Measurements from ENCODE around the gene CAMTA1. TPM values are rescaled to one million over a fixed set of nuclear protein-coding genes. Genes with fewer than 3 reads are reported as not detected.

The CAMTA1 gene
- polyA plus RNA-seq, 1 of the 3 experiments (the other 2 are of a cell fraction), result 63.1 TPM

DNA sequence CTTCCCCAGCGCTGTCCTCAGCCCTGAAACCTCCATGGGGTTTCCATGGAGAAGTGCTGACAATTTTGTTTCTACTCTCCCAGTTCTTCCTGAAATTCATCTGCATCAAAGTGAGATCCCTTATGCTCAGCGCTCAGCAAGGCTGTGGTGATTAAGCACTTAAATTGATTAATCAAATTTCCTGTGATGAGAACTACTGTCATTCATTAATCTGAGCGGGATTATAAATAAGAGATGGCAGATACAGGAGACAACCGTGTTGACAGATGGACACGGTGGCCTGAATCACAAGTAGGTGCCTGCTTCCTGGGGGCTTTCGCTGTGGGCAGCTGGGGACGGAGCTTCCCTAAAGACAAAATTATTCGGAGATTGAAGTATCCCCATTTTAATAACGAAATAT is 656.8 kb downstream of the CAMTA1 start (continued):
- TF ChIP-seq, protein P1, sequence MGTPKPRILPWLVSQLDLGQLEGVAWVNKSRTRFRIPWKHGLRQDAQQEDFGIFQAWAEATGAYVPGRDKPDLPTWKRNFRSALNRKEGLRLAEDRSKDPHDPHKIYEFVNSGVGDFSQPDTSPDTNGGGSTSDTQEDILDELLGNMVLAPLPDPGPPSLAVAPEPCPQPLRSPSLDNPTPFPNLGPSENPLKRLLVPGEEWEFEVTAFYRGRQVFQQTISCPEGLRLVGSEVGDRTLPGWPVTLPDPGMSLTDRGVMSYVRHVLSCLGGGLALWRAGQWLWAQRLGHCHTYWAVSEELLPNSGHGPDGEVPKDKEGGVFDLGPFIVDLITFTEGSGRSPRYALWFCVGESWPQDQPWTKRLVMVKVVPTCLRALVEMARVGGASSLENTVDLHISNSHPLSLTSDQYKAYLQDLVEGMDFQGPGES (IDR thresholded peaks at IDR 0.05; ENCODE audit: low read depth, low read length), result no peak

DNA sequence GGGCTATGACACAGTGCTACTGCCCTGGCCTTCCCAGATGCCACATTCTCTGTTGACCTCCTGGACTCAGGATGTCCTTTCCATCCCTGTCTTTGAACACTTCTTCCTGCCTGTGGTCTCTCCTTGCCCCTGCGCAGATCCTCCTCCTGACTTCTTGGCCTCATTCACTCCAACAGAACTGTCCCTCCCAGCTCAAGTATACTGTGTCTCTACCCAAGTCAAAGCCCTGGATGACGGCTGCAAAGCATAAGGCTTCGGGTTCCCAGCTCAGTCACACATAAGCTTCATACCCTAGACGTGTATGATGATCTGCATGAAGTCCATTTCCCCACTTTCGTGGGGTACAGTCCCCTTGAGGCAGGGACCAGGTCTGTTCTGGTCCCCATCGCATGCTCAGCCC is 657.7 kb downstream of the CAMTA1 start:
- no peaks in the 10 kb centered on the region for H3K27me3 ChIP-seq (ENCODE audit: insufficient read depth)
- H3K79me2 ChIP-seq (ENCODE audit: insufficient read depth), result no peaks in the 10 kb centered on the region
- no peak overlapping the region for H3K27ac ChIP-seq (ENCODE audit: low read depth in 2 of 2, low read length in 1 of 2)
- DNase-seq, result no peak
- no peaks in the 10 kb centered on the region for H3K9me2 ChIP-seq
- WGBS (ENCODE audit: low lambda C conversion rate), result 66% methylated on average over 6 of the region's 6 CpGs
- no peak overlapping the region for H3K4me3 ChIP-seq (ENCODE audit: low read depth in 2 of 2, low read length in 1 of 2)
- TF ChIP-seq SIN3A (IDR thresholded peaks at IDR 0.05; ENCODE audit: borderline replicate concordance, low read depth, low read length) (no peak), SMC3 (IDR thresholded peaks at IDR 0.05; ENCODE audit: low read depth, low read length) (no peak)
- H3K9ac ChIP-seq, result no peak overlapping the region
- H3K4me2 ChIP-seq, result no peak overlapping the region
- H3F3A ChIP-seq (replicated peaks; ENCODE audit: insufficient read depth), result no peaks in the 10 kb centered on the region
- no peak overlapping the region for H2AFZ ChIP-seq (ENCODE audit: low read depth)
- ChIA-PET CTCF (interaction anchor here (1.2 to 2.7 kb wide), 2 partner anchors 11 to 400 kb away, joined by 4 to 6 read pairs; no protein-coding TSS in a partner anchor), POLR2A (no interaction called here)
- H3K36me3 ChIP-seq (replicated peaks in 1 of 2; ENCODE audit: control insufficient read depth in 1 of 2, insufficient read depth in 2 of 2, low read length in 1 of 2), result no peaks in the 10 kb centered on the region
- H3K9me3 ChIP-seq, result no peaks in the 10 kb centered on the region
- H4K20me1 ChIP-seq (ENCODE audit: insufficient read depth), result no peaks in the 10 kb centered on the region
- peaks cover 0 to 28% of the 10 kb centered on the region in 2 experiments; a peak in 1 of 4 replicates for H3K4me1 ChIP-seq (ENCODE audit: control insufficient read depth in 1 of 2, insufficient read depth in 2 of 2, low read depth in 1 of 2, low read length in 1 of 2)

DNA sequence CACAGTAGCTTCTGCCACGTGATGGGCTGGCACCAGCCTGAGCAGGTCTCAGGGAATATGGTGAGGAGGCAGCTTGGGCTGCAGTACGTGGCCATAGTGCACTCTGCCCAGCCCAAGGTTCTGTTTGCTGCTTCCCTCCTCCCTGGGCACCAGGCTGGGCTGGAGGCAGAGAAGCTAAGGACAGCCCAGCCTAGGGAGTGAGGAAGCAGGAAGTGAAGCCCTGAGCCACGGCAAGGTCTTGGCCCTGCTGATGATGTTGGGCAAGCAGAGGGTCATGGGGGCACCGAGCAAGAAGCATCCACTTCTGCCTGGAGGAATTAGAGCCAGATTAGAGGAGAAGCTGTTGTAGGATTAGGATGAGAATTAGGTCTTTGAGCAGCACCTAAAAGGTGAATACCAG is 659.1 kb downstream of the CAMTA1 start:
- Histone ChIP-seq H2AFZ (ENCODE audit: low read depth) (no peak overlapping the region), H4K20me1 (ENCODE audit: insufficient read depth) (no peaks in the 10 kb centered on the region), H3K4me1 (ENCODE audit: control insufficient read depth in 1 of 2, insufficient read depth in 2 of 2, low read depth in 1 of 2, low read length in 1 of 2) (peaks cover 0 to 28% of the 10 kb centered on the region in 2 experiments; a peak in 1 of 4 replicates), H3K79me2 (ENCODE audit: insufficient read depth) (no peaks in the 10 kb centered on the region), H3K4me3 (ENCODE audit: low read depth in 2 of 2, low read length in 1 of 2) (no peak overlapping the region), H3K9me2 (no peaks in the 10 kb centered on the region), H3K9ac (no peak overlapping the region), H3K4me2 (no peak overlapping the region), H3K36me3 (replicated peaks in 1 of 2; ENCODE audit: control insufficient read depth in 1 of 2, insufficient read depth in 2 of 2, low read length in 1 of 2) (no peaks in the 10 kb centered on the region), H3K9me3 (no peaks in the 10 kb centered on the region), H3F3A (replicated peaks; ENCODE audit: insufficient read depth) (no peaks in the 10 kb centered on the region), H3K27me3 (ENCODE audit: insufficient read depth) (no peaks in the 10 kb centered on the region), H3K27ac (ENCODE audit: low read depth in 2 of 2, low read length in 1 of 2) (no peak overlapping the region)
- WGBS (ENCODE audit: low lambda C conversion rate), result 75% methylated on average over 2 of the region's 4 CpGs
- no peak for TF ChIP-seq NFIC (IDR thresholded peaks at IDR 0.05; ENCODE audit: borderline replicate concordance)
- TF ChIP-seq MXI1 (IDR thresholded peaks at IDR 0.05; ENCODE audit: low read depth, low read length), result no peak
- TF ChIP-seq, protein P2, sequence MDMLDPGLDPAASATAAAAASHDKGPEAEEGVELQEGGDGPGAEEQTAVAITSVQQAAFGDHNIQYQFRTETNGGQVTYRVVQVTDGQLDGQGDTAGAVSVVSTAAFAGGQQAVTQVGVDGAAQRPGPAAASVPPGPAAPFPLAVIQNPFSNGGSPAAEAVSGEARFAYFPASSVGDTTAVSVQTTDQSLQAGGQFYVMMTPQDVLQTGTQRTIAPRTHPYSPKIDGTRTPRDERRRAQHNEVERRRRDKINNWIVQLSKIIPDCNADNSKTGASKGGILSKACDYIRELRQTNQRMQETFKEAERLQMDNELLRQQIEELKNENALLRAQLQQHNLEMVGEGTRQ (IDR thresholded peaks at IDR 0.05; ENCODE audit: borderline replicate concordance, low read depth, low read length), result no peak
- TF ChIP-seq RAD21 (IDR thresholded peaks at IDR 0.05; ENCODE audit: low read length), result no peak
- no peak for TF ChIP-seq TAF1 (IDR thresholded peaks at IDR 0.05; ENCODE audit: borderline replicate concordance, low read depth, low read length)
- TF ChIP-seq GABPA (IDR thresholded peaks at IDR 0.05; ENCODE audit: low read depth), result no peak
- no peak for TF ChIP-seq ELF1 (IDR thresholded peaks at IDR 0.05)
- no peak for DNase-seq
- ChIA-PET CTCF (interaction anchor here (2.7 kb wide), 1 partner anchor 10 kb away, joined by 6 read pairs; no protein-coding TSS in a partner anchor), POLR2A (no interaction called here)
